GM12873 (cell line): Measurements from ENCODE around the gene CHST5.

Experiments used
- TF ChIP-seq, protein P1 (sequence below): IDR thresholded peaks from 2 replicates; pipeline ENCODE4 v1.5.1; 2012; ENCODE audit warnings: low read depth, mild to moderate bottlenecking, moderate library complexity, low read length, control low read depth; ENCODE audit not compliant: insufficient read depth; ENCODE audit errors: missing control alignments

Gene CHST5

GRCh38 chr16:75559564-75560372 lies 23.9 kb upstream of the CHST5 start:
- TF ChIP-seq, protein P1, sequence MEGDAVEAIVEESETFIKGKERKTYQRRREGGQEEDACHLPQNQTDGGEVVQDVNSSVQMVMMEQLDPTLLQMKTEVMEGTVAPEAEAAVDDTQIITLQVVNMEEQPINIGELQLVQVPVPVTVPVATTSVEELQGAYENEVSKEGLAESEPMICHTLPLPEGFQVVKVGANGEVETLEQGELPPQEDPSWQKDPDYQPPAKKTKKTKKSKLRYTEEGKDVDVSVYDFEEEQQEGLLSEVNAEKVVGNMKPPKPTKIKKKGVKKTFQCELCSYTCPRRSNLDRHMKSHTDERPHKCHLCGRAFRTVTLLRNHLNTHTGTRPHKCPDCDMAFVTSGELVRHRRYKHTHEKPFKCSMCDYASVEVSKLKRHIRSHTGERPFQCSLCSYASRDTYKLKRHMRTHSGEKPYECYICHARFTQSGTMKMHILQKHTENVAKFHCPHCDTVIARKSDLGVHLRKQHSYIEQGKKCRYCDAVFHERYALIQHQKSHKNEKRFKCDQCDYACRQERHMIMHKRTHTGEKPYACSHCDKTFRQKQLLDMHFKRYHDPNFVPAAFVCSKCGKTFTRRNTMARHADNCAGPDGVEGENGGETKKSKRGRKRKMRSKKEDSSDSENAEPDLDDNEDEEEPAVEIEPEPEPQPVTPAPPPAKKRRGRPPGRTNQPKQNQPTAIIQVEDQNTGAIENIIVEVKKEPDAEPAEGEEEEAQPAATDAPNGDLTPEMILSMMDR, result no peak

DNA sequence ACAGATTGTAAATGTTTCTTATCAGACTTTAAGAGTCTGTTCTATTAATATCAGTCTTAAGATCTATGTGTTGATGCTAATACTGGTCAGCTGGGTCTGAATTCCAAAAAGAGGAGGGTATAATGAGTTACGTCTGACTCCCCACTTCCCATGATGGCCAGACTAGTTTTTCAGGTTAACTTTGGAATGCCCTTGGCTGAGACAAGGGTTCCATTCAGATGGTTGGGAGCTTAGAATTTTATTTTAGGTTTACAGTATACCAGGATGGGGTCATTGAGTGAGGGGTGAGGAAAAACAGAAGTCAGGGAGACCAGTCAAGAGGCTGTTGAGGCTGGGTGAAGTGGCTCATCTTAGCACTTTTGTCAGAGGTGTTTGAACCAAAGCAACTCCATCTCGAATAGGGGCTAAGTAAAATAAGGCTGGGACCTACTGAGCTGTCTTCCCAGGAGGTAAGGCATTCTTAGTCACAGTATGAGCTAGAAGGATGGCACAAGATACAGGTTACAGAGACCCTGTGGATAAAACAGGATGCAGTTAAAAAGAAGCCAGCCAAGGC lies 23.0 kb upstream of the CHST5 start:
- TF ChIP-seq, protein P1, result no peak

- TF ChIP-seq, protein P1, result no peak
These were observed 20.6 kb upstream of the CHST5 start for GRCh38 chr16:75556431-75556950.

GRCh38 chr16:75555707-75556430 lies 20.0 kb upstream of the CHST5 start, which contains the start of gene TMEM231:
Gene TMEM231 (minus strand): TSS chr16:75556252. CDS start chr16:75556209, 43 bp downstream.
- TF ChIP-seq, protein P1, result no peak

- TF ChIP-seq, protein P1, result no peak
These were observed 19.4 kb upstream of the CHST5 start for GRCh38 chr16:75555213-75555706.

- TF ChIP-seq, protein P1, result no peak
These were observed 17.0 kb upstream of the CHST5 start for GRCh38 chr16:75552951-75553350.
